KMS-11 (cell line): ENCODE data around the gene PRPF40B.
A peak's percentile ranks its signal among the peaks of the same experiment; 100 is the strongest.

ENCODE experiments used
- H2AFZ ChIP-seq: fragments of 200-600 bp; sonication (generic); 2 replicates; pipeline ENCODE4 v1.6.1; 2016; ENCODE audit warnings: antibody characterized with exemption, mixed run types, low read depth
- H3K27ac ChIP-seq: fragments of 200-600 bp; sonication (generic); 2 replicates; pipeline ENCODE4 v1.6.1; 2016; ENCODE audit warnings: mild to moderate bottlenecking, mixed run types
- H3K27me3 ChIP-seq: fragments of 200-600 bp; sonication (generic); 2 replicates; pipeline ENCODE4 v1.6.1; 2017; ENCODE audit warnings: mild to moderate bottlenecking, low read depth, mixed run types, moderate library complexity; ENCODE audit not compliant: insufficient read depth
- H3K36me3 ChIP-seq: fragments of 200-600 bp; sonication (generic); 2 replicates; pipeline ENCODE4 v1.6.1; 2017; ENCODE audit warnings: mild to moderate bottlenecking, mixed run types; ENCODE audit not compliant: insufficient read depth
- H3K4me1 ChIP-seq: fragments of 200-600 bp; sonication (generic); 2 replicates; pipeline ENCODE4 v1.6.1; 2016; ENCODE audit warnings: mild to moderate bottlenecking, low read depth, mixed run types; ENCODE audit not compliant: poor library complexity, severe bottlenecking
- H3K4me2 ChIP-seq: fragments of 200-600 bp; sonication (generic); 2 replicates; pipeline ENCODE4 v1.7.0; 2016; ENCODE audit warnings: mild to moderate bottlenecking, mixed run types
- H3K4me3 ChIP-seq: fragments of 200-600 bp; sonication (generic); IDR thresholded peaks from 2 replicates; pipeline ENCODE4 v1.6.1; 2017; ENCODE audit warnings: low read depth, low read length, mixed read lengths; ENCODE audit not compliant: insufficient read depth
- H3K79me2 ChIP-seq: fragments of 200-600 bp; sonication (generic); 2 replicates; pipeline ENCODE4 v1.6.1; 2016; ENCODE audit warnings: low read depth, mixed run types; ENCODE audit not compliant: insufficient read depth
- H3K9ac ChIP-seq: fragments of 200-600 bp; sonication (generic); 2 replicates; pipeline ENCODE4 v1.6.1; 2016; ENCODE audit warnings: mild to moderate bottlenecking, mixed run types
- H4K20me1 ChIP-seq: fragments of 200-600 bp; sonication (generic); 2 replicates; pipeline ENCODE4 v1.6.1; 2016; ENCODE audit warnings: mild to moderate bottlenecking, mixed run types; ENCODE audit not compliant: insufficient read depth
- TF ChIP-seq, protein P1 (sequence below): fragments of 200-600 bp; sonication (generic); conservative IDR thresholded peaks from 2 replicates; pipeline ENCODE4 v1.6.1; 2017; ENCODE audit warnings: low read depth, mild to moderate bottlenecking, antibody characterized with exemption, low read length, moderate library complexity, mixed read lengths

The PRPF40B gene

DNA sequence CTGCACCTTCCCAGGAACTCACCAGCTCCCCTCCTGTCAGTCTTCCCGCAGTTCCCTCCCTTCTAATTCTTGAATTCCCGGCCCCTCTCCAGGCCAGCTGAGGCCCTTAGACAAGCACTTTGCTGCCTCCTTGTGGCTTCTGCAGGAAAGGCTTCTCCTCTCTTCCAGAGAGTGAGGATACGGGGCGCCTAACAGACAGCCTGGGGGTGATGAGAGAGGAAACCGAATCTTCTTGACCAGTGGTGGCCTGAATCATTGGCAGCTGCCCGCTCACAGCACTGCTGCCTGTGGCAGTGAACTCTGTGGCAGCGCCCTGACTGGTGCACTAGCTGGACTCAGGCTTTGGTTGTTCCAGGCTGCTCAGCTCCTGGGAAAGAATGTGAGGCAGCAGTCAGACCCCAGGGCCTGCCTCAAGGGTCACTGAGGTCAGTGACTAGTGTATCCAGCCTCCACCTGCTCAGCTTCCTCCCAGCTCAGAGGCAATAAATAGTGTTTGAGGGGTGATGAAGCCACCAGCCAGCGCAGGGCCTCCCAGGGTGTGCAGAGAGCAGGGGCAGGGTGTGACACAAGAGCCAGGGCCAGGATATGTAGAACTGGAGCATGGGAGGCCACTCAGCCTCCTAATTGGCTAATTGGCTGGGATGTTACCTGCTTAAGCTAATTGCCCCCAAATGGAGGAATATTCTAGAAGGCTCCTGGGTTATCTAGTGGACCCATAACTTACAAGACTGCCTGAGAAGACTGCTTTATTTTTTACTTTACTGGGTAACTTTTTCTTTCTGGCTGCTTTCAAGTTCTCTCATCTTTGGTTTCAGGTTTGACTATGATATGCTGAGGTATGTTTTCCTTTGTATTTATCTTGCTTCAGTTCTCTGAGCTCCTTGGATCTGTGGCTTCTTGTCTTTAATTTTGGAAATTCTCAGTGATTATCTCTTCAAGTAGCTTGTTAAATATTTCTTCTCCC is 42.5 kb upstream of the PRPF40B start:
- peak overlapping the region; percentile 75 for H3K4me2 ChIP-seq

GRCh38 chr12:49582201-49582600 is 41.2 kb upstream of the PRPF40B start:
- Histone ChIP-seq H4K20me1 (no peaks in the 10 kb centered on the region), H3K36me3 (no peaks in the 10 kb centered on the region), H3K4me1 (peaks cover 35% of the 10 kb centered on the region), H3K79me2 (no peaks in the 10 kb centered on the region), H3K27me3 (no peaks in the 10 kb centered on the region), H3K27ac (no peak overlapping the region; the same call in 1 of the 2 replicates), H3K4me3 (no peak overlapping the region), H3K4me2 (no peak overlapping the region; the same call in 1 of the 2 replicates), H3K9ac (no peak overlapping the region), H2AFZ (no peak overlapping the region)
- TF ChIP-seq, protein P1, sequence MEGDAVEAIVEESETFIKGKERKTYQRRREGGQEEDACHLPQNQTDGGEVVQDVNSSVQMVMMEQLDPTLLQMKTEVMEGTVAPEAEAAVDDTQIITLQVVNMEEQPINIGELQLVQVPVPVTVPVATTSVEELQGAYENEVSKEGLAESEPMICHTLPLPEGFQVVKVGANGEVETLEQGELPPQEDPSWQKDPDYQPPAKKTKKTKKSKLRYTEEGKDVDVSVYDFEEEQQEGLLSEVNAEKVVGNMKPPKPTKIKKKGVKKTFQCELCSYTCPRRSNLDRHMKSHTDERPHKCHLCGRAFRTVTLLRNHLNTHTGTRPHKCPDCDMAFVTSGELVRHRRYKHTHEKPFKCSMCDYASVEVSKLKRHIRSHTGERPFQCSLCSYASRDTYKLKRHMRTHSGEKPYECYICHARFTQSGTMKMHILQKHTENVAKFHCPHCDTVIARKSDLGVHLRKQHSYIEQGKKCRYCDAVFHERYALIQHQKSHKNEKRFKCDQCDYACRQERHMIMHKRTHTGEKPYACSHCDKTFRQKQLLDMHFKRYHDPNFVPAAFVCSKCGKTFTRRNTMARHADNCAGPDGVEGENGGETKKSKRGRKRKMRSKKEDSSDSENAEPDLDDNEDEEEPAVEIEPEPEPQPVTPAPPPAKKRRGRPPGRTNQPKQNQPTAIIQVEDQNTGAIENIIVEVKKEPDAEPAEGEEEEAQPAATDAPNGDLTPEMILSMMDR = no peak

More for the DNA sequence above, 42.5 kb upstream of the PRPF40B start:
- Histone ChIP-seq H3K4me1 (peaks cover 35% of the 10 kb centered on the region), H2AFZ (peak overlapping the region; percentile 16; the same call in 1 of the 2 replicates), H3K27ac (peak overlapping the region; percentile 54), H3K36me3 (no peaks in the 10 kb centered on the region), H3K27me3 (no peaks in the 10 kb centered on the region), H3K79me2 (no peaks in the 10 kb centered on the region), H3K9ac (peak overlapping the region; percentile 16; the same call in 1 of the 2 replicates), H4K20me1 (no peaks in the 10 kb centered on the region), H3K4me3 (no peak overlapping the region)
- TF ChIP-seq, protein P1 = peak; percentile 93

GRCh38 chr12:49582850-49583249 is 40.5 kb upstream of the PRPF40B start:
- Histone ChIP-seq H3K4me2 (no peak overlapping the region), H3K4me3 (no peak overlapping the region), H3K27ac (no peak overlapping the region), H3K9ac (no peak overlapping the region), H3K4me1 (peaks cover 35% of the 10 kb centered on the region), H3K79me2 (no peaks in the 10 kb centered on the region), H3K36me3 (no peaks in the 10 kb centered on the region), H3K27me3 (no peaks in the 10 kb centered on the region), H2AFZ (no peak overlapping the region), H4K20me1 (no peaks in the 10 kb centered on the region)
- TF ChIP-seq, protein P1 = no peak

DNA sequence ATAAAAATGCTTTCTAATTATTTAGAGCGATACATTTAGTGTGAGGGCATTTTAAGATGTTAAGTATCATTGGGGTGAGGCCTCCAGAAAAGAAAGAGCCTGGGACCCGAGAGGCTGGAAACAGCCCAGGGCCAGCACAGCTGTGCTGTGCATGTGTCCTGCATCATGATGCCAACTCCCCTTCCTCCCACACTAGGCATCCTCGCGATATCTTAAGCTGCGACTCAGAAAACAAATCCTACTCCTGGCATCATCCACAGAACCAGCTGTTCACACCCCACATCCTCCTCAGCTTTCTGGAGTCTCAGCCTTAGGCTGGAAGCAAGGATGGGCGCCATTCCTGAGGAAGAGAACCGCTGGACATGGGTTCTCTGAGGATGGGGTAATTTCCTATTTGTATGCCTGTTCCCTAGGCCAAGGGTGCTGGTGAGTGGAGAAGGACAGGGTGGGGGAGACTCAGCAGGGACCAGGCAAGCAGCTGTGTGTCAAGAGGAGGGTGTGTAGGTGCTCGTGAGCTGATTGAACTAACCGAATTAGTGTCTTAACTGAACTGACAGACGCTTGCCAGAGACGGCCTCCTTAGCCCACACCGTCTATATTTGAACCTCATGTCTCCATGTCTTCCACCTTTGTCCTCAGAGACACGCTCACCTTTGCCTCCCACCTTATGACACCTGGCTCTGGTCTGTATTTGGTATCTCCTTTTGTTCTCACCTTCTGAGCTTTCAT is 39.8 kb upstream of the PRPF40B start:
- H3K4me3 ChIP-seq = no peak overlapping the region
- H3K9ac ChIP-seq = no peak overlapping the region
- H2AFZ ChIP-seq = no peak overlapping the region
- H4K20me1 ChIP-seq = no peaks in the 10 kb centered on the region
- H3K4me1 ChIP-seq = peaks cover 35% of the 10 kb centered on the region
- H3K4me2 ChIP-seq = no peak overlapping the region
- no peaks in the 10 kb centered on the region for H3K36me3 ChIP-seq
- TF ChIP-seq, protein P1 = no peak
- no peaks in the 10 kb centered on the region for H3K27me3 ChIP-seq
- no peak overlapping the region for H3K27ac ChIP-seq
- no peaks in the 10 kb centered on the region for H3K79me2 ChIP-seq
